Stomach (tissue), 9 donors: ENCODE results near the gene CDKN1B. TPM values are rescaled to one million over a fixed set of nuclear protein-coding genes. Genes with fewer than 3 reads are reported as not detected.

ENCODE experiments used
- DNase-seq, 2 donors: peaks; one replicate each; pipeline versions ENCODE4 v3.0.0 to v3.0.0-alpha.2; 2013 to 2019
- H3K27ac ChIP-seq, 5 donors: fragments of 200-600 bp in 4 of 5; sonication (generic) in 4 of 5; one replicate each; pipeline ENCODE4 v1.5.1; 2013 to 2019; ENCODE audit warnings: mild to moderate bottlenecking in 1 of 5, moderate library complexity in 1 of 5
- H3K27me3 ChIP-seq, 3 donors: fragments of 200-600 bp; sonication (generic); one replicate each; pipeline ENCODE4 v1.5.1; 2017 to 2019; ENCODE audit warnings: mixed run types in 1 of 3
- H3K36me3 ChIP-seq, 4 donors: fragments of 200-600 bp; sonication (generic); 1 replicate in 3 of 4; 2 replicates in 1 of 4; pipeline ENCODE4 v1.5.1; 2016 to 2019
- H3K4me1 ChIP-seq, 4 donors: fragments of 200-600 bp; sonication (generic); one replicate each; pipeline ENCODE4 v1.5.1; 2016 to 2019
- H3K4me3 ChIP-seq, 4 donors: fragments of 200-600 bp; sonication (generic) in 3 of 4; one replicate each; pipeline ENCODE4 v1.5.1; 2016 to 2019; ENCODE audit warnings: mild to moderate bottlenecking in 1 of 4
- H3K9me3 ChIP-seq, 4 donors: fragments of 200-600 bp; sonication (generic); one replicate each; pipeline ENCODE4 v1.5.1; 2016 to 2019
- CTCF ChIP-seq, 7 experiments: fragments of 450-650 bp in 4 of 7; fragments of 200-600 bp in 3 of 7; sonication (generic) in 3 of 7; IDR thresholded peaks; one replicate each; pipeline ENCODE4 v1.5.1; 2016 to 2019; ENCODE audit warnings: antibody characterized with exemption in 7 of 7, control low read depth in 2 of 7, mild to moderate bottlenecking in 1 of 7
- EP300 ChIP-seq: sonication (generic); formaldehyde crosslinking; IDR thresholded peaks from one replicate; pipeline ENCODE4 v1.6.1; 2017; ENCODE audit warnings: antibody characterized with exemption
- POLR2A ChIP-seq, 4 donors: fragments of 450-650 bp; IDR thresholded peaks; one replicate each; pipeline ENCODE4 v1.6.1; 2016; ENCODE audit warnings: antibody characterized with exemption in 4 of 4, control low read depth in 2 of 4, mild to moderate bottlenecking in 1 of 4, moderate library complexity in 1 of 4
- POLR2AphosphoS5 ChIP-seq, 3 donors: sonication (generic); formaldehyde crosslinking; IDR thresholded peaks; one replicate each; pipeline ENCODE4 v1.6.1; 2016; ENCODE audit warnings: antibody characterized with exemption in 3 of 3
- WGBS, 5 donors: extraction: QIAGEN DNeasy Blood & Tissue Kit in 3 of 5; methylation state at CpG; one replicate each; pipeline versions ENCODE4 v1.1.5 to v1.1.7; 2013 to 2018; 5-methylcytosine and 5-hydroxymethylcytosine counted together
- intact Hi-C: fragments of 100-400 bp; cut with DNase I; formaldehyde crosslinking; loops from one replicate; pipeline ENCODE4 v1.15.1; 2023; ENCODE audit warnings: low total_unique reads
- polyA plus RNA-seq, 3 donors: library from polyadenylated mRNA; stranded (reverse); fragments of 200-250 nt; gene quantifications; one replicate each; pipeline ENCODE4 v1.2.3, GENCODE V29; 2013
- total RNA-seq, 5 donors: library from RNA; depleted of rRNA; stranded (reverse); fragments of >200 nt; gene quantifications; one replicate each; pipeline versions ENCODE4 v1.1.0 to v1.2.3, GENCODE V29; 2014 to 2016
- donor health status: healthy with polysubstance abuse.
- donor health status: Bipolar disorder and iron deficiency.
- donor health status: healthy.

The CDKN1B gene
- total and polyA plus RNA-seq, 8 donors, result 17.7 to 60.8 (median 32.8) TPM

- no peak overlapping the region for H3K4me3 ChIP-seq
- no peak for DNase-seq
- no peak overlapping the region for H3K27ac ChIP-seq
- TF ChIP-seq POLR2A (IDR thresholded peaks at IDR 0.05) (no peak), POLR2AphosphoS5 (IDR thresholded peaks at IDR 0.05) (no peak), EP300 (no peak), CTCF (IDR thresholded peaks at IDR 0.05) (no peak)
- H3K9me3 ChIP-seq, result no peaks in the 10 kb centered on the region
- intact Hi-C loops, result no loop called here
- no peaks in the 10 kb centered on the region for H3K36me3 ChIP-seq
- no peaks in the 10 kb centered on the region for H3K27me3 ChIP-seq
- H3K4me1 ChIP-seq, result peaks cover 14 to 31% (median 23%) of the 10 kb centered on the region in 4 donors
These were observed 16.9 kb upstream of the CDKN1B start for GRCh38 chr12:12700254-12700653.

- DNase-seq, result no peak
- TF ChIP-seq POLR2AphosphoS5 (IDR thresholded peaks at IDR 0.05) (no peak), CTCF (IDR thresholded peaks at IDR 0.05) (no peak), POLR2A (IDR thresholded peaks at IDR 0.05) (no peak), EP300 (no peak)
- Histone ChIP-seq H3K27ac (no peak overlapping the region), H3K9me3 (no peaks in the 10 kb centered on the region), H3K4me1 (peaks cover 14 to 32% (median 23%) of the 10 kb centered on the region in 4 donors), H3K4me3 (no peak overlapping the region), H3K27me3 (no peaks in the 10 kb centered on the region), H3K36me3 (no peaks in the 10 kb centered on the region)
- intact Hi-C loops, result no loop called here
- 97 to 99% (median 98%) methylated on average over 3 of the region's 3 CpGs for WGBS, 5 donors
These were observed 15.7 kb upstream of the CDKN1B start for GRCh38 chr12:12701457-12701856.

- 38 to 50% (median 41%) methylated on average over 7 of the region's 7 CpGs for WGBS, 5 donors
- TF ChIP-seq CTCF (IDR thresholded peaks at IDR 0.05) (peak in 5 of 7 experiments; percentile 73 to 98 (median 79)), POLR2AphosphoS5 (IDR thresholded peaks at IDR 0.05) (peak; percentile 50 to 90 (median 67)), POLR2A (IDR thresholded peaks at IDR 0.05) (no peak)
- Histone ChIP-seq H3K9me3 (no peaks in the 10 kb centered on the region), H3K4me3 (no peak overlapping the region), H3K4me1 (peaks cover 10 to 20% (median 15%) of the 10 kb centered on the region in 4 donors), H3K27ac (peak overlapping the region in 4 of 5 donors; percentile 4 to 64 (median 34)), H3K36me3 (no peaks in the 10 kb centered on the region), H3K27me3 (no peaks in the 10 kb centered on the region)
- DNase-seq, result peak; percentile 62 to 94
- intact Hi-C loops, result no loop called here
These were observed 12.5 kb upstream of the CDKN1B start for GRCh38 chr12:12704593-12705230.

GRCh38 chr12:12705838-12706520, 11.2 kb upstream of the CDKN1B start:
- Histone ChIP-seq H3K4me3 (no peak overlapping the region), H3K27me3 (no peaks in the 10 kb centered on the region), H3K9me3 (no peaks in the 10 kb centered on the region), H3K36me3 (no peaks in the 10 kb centered on the region), H3K27ac (no peak overlapping the region), H3K4me1 (peaks cover 10 to 20% (median 15%) of the 10 kb centered on the region in 4 donors)
- intact Hi-C loops, result no loop called here
- peak in 1 of 2 donors; percentile 55 for DNase-seq
- TF ChIP-seq CTCF (IDR thresholded peaks at IDR 0.05), result no peak
- WGBS, 5 donors, result 22 to 44% (median 25%) methylated on average over 1 of the region's 1 CpG
